K562 (cell line): Measurements from ENCODE around the gene FAM114A2. TPM values are rescaled to one million over a fixed set of nuclear protein-coding genes. Genes with fewer than 3 reads are reported as not detected.
A peak's percentile ranks its signal among the peaks of the same experiment; 100 is the strongest.

ENCODE experiments used
- ATAC-seq: fragments of 200-7000 bp; cut with Tn5 transposase; 3 replicates; pipeline ENCODE4 v1.9.1; 2020; ENCODE audit warnings: moderate library complexity
- BruUV-seq: library from RNA; stranded (reverse); fragments of 400-500 nt; replicated peaks from 2 replicates; lab custom pipeline; 2021; lab: Mats Ljungman, UMichigan
- CTCF ChIA-PET: fragments of 300-600 bp; formaldehyde crosslinking; extraction: SDS; loops from one replicate; lab custom pipeline; 2021; ENCODE audit warnings: low intra/inter-chr PET ratio; lab: Yijun Ruan, JAX
- POLR2A ChIA-PET: fragments of 300-600, 350-650 bp; sonication (Branson Sonifier 250); formaldehyde crosslinking; extraction: SDS; loops from one replicate; lab custom pipeline; 2021; ENCODE audit warnings: antibody characterized with exemption, inconsistent platforms; lab: Yijun Ruan, JAX
- DNase-seq, 4 experiments: peaks; one replicate each; pipeline versions ENCODE4 v3.0.0 to v3.0.0-alpha.2; 2011 to 2018; ENCODE audit warnings: low spot score in 3 of 4, mixed read lengths in 3 of 4; ENCODE audit errors: extremely low read depth in 1 of 4
- FAIRE-seq: peaks from 2 replicates; lab custom pipeline; 2011; peaks lifted over from hg19 to GRCh38; lab: Jason Lieb, UNC
- H2AFZ ChIP-seq: 2 replicates; pipeline ENCODE4 v1.6.0; 2011; ENCODE audit warnings: low read depth, low read length, control low read depth, inconsistent platforms
- H3K27ac ChIP-seq: fragments of 200-600 bp; 3 replicates; pipeline ENCODE4 v1.8.0; 2011; ENCODE audit warnings: low read depth, mild to moderate bottlenecking, control low read depth, inconsistent platforms, low read length, moderate library complexity, mixed read lengths; ENCODE audit errors: extremely low read depth
- H3K27me3 ChIP-seq, 2 experiments: fragments of 300-600 bp in 1 of 2; 2 replicates in 1 of 2; 3 replicates in 1 of 2; pipeline versions ENCODE4 v1.6.0 to v1.8.0; 2011; ENCODE audit warnings: inconsistent platforms in 2 of 2, low read length in 2 of 2, mild to moderate bottlenecking in 1 of 2, mixed read lengths in 1 of 2, moderate library complexity in 1 of 2; ENCODE audit not compliant: control insufficient read depth in 2 of 2, insufficient read depth in 2 of 2
- H3K36me3 ChIP-seq: fragments of 300-600 bp; 3 replicates; pipeline ENCODE4 v1.8.0; 2011; ENCODE audit warnings: mild to moderate bottlenecking, low read length, inconsistent platforms; ENCODE audit not compliant: control insufficient read depth, insufficient read depth
- H3K4me1 ChIP-seq, 2 experiments: fragments of 200-600 bp in 1 of 2; replicated peaks in 1 of 2; 2 replicates in 1 of 2; 3 replicates in 1 of 2; pipeline versions ENCODE4 v1.5.1 to v1.8.0; 2011; ENCODE audit warnings: inconsistent platforms in 2 of 2, low read length in 2 of 2, mild to moderate bottlenecking in 1 of 2, mixed read lengths in 1 of 2, moderate library complexity in 1 of 2; ENCODE audit not compliant: control insufficient read depth in 2 of 2, insufficient read depth in 2 of 2
- H3K4me2 ChIP-seq: 2 replicates; pipeline ENCODE4 v1.6.1; 2011; ENCODE audit warnings: low read length, control low read depth, inconsistent platforms, mixed read lengths; ENCODE audit not compliant: insufficient read depth
- H3K4me3 ChIP-seq: fragments of 200-600 bp; sonication (generic), shearing (Covaris generic); 2 replicates; pipeline ENCODE4 v1.5.1; 2016; ENCODE audit warnings: control low read depth, inconsistent platforms
- H3K79me2 ChIP-seq: fragments of 200-600 bp; 3 replicates; pipeline ENCODE4 v1.8.0; 2011; ENCODE audit warnings: low read length, inconsistent platforms; ENCODE audit not compliant: control insufficient read depth, insufficient read depth
- H3K9ac ChIP-seq, 2 experiments: 2 replicates each; pipeline versions ENCODE4 v1.6.0 to v1.6.1; 2011; ENCODE audit warnings: low read depth in 2 of 2, low read length in 2 of 2, control low read depth in 1 of 2, inconsistent platforms in 1 of 2, mild to moderate bottlenecking in 1 of 2, mixed read lengths in 1 of 2; ENCODE audit not compliant: insufficient read depth in 1 of 2
- H3K9me1 ChIP-seq: one replicate; pipeline ENCODE4 v1.6.0; 2011; ENCODE audit warnings: inconsistent platforms, mild to moderate bottlenecking, low read length, moderate library complexity; ENCODE audit not compliant: control insufficient read depth, insufficient read depth
- H3K9me3 ChIP-seq: replicated peaks from 2 replicates; pipeline ENCODE4 v1.5.1; 2011; ENCODE audit warnings: low read depth, low read length, inconsistent platforms; ENCODE audit not compliant: control insufficient read depth, insufficient read depth
- H4K20me1 ChIP-seq: replicated peaks from 2 replicates; pipeline ENCODE4 v1.6.1; 2011; ENCODE audit warnings: low read length, inconsistent platforms, mixed read lengths; ENCODE audit not compliant: control insufficient read depth, insufficient read depth
- CHD2 ChIP-seq: IDR thresholded peaks from 2 replicates; pipeline ENCODE4 v1.6.1; 2011; ENCODE audit warnings: low read depth, low read length
- ERF ChIP-seq: fragments of 450-650 bp; formaldehyde crosslinking; IDR thresholded peaks from 2 replicates; pipeline ENCODE4 v1.4.0; 2020; ENCODE audit warnings: mild to moderate bottlenecking, mixed read lengths
- HDAC8 ChIP-seq: fragments of 450-650 bp; IDR thresholded peaks from 2 replicates; pipeline ENCODE4 v1.6.1; 2016; ENCODE audit warnings: mild to moderate bottlenecking, missing genetic modification characterization, moderate library complexity, missing compliant biosample characterization
- KAT8 ChIP-seq: fragments of 450-650 bp; IDR thresholded peaks from 2 replicates; pipeline ENCODE4 v1.6.1; 2016; ENCODE audit warnings: low read depth, mild to moderate bottlenecking
- MED1 ChIP-seq: sonication (generic); formaldehyde crosslinking; IDR thresholded peaks from 2 replicates; pipeline ENCODE4 v1.8.1; 2023; ENCODE audit warnings: missing genetic modification reagents, borderline replicate concordance
- NUFIP1 ChIP-seq: fragments of 450-650 bp; IDR thresholded peaks from 2 replicates; pipeline ENCODE4 v1.6.1; 2018; ENCODE audit not compliant: partially characterized antibody
- POLR2B ChIP-seq: fragments of 450-650 bp; IDR thresholded peaks from 2 replicates; pipeline ENCODE4 v1.6.1; 2018; ENCODE audit warnings: low read depth; ENCODE audit not compliant: partially characterized antibody
- TBP ChIP-seq: optimal IDR thresholded peaks from 2 replicates; pipeline ENCODE3; 2011; ENCODE audit warnings: low read depth, low read length, improper control_type of control experiment
- TCF7L2 ChIP-seq: fragments of 150-350 bp; IDR thresholded peaks from 2 replicates; pipeline ENCODE4 v1.6.1; 2016; ENCODE audit warnings: low read depth, mild to moderate bottlenecking, low read length, moderate library complexity
- TFAM ChIP-seq: fragments of 250-450 bp; sonication (Bioruptor Pico); conservative IDR thresholded peaks from 2 replicates; pipeline ENCODE4 v1.5.0; 2021; ENCODE audit warnings: mild to moderate bottlenecking, moderate library complexity
- ZNF197 ChIP-seq: fragments of 200-800 bp; sonication (Bioruptor generic); IDR thresholded peaks from 2 replicates; pipeline ENCODE4 v1.6.1; 2016; ENCODE audit warnings: low read depth, missing genetic modification characterization, missing compliant biosample characterization
- ZNF311 ChIP-seq: fragments of 250-450 bp; sonication (Bioruptor Pico); IDR thresholded peaks from 2 replicates; pipeline ENCODE4 v1.4.0; 2020; ENCODE audit warnings: mild to moderate bottlenecking, moderate library complexity
- ZNF431 ChIP-seq: sonication (generic); formaldehyde crosslinking; IDR thresholded peaks from 2 replicates; pipeline ENCODE4 v1.8.0; 2022; ENCODE audit warnings: mild to moderate bottlenecking, missing genetic modification reagents
- WGBS: fragments of 100-300 bp; shearing (Covaris generic); methylation state at CpG from one replicate; pipeline ENCODE4 v1.1.6; 2016; ENCODE audit warnings: low coverage, mixed read lengths; ENCODE audit not compliant: insufficient coverage; ENCODE audit errors: missing lambda C conversion rate; 5-methylcytosine and 5-hydroxymethylcytosine counted together
- in situ Hi-C: fragments of 300-500 bp; cut with MboI; formaldehyde crosslinking; loops from 4 replicates; pipeline ENCODE4 v1.15.0; 2018; ENCODE audit warnings: inconsistent platforms, mixed read lengths
- intact Hi-C: fragments of 100-400 bp; cut with micrococcal nuclease; formaldehyde crosslinking; loops from 2 replicates; pipeline ENCODE4 v1.14.2; 2022
- polyA plus RNA-seq, 8 experiments: library from polyadenylated mRNA; depleted of rRNA in 4 of 8; stranded (reverse) in 5 of 8; unstranded in 3 of 8; fragments of >200 nt; fragmentation: Nextera tagmentation in 2 of 8; fragmentation: Illumina TruSeq in 1 of 8; extraction: Ambion mirVana in 2 of 8; extraction: Trizol in 1 of 8; gene quantifications; 2 replicates each; pipeline versions ENCODE4 v1.2.1 to v1.2.3, GENCODE V29; 2011 to 2014; ENCODE audit warnings: inconsistent platforms in 1 of 8, missing spikeins in 1 of 8
- total RNA-seq, 7 experiments: library from RNA; depleted of rRNA in 6 of 7; stranded (reverse); fragments of >200 nt in 6 of 7; fragmentation: Illumina TruSeq in 2 of 7; extraction: Trizol in 2 of 7; gene quantifications; 2 replicates each; pipeline versions ENCODE4 v1.2.1 to v1.2.3, GENCODE V29; 2011 to 2021; ENCODE audit warnings: low replicate concordance in 1 of 7
- TF ChIP-seq, protein P1 (sequence below): fragments of 450-650 bp; formaldehyde crosslinking; IDR thresholded peaks from 2 replicates; pipeline ENCODE4 v1.4.0; 2022; ENCODE audit warnings: missing genetic modification characterization
- TF ChIP-seq, protein P2 (sequence below), 2 experiments: fragments of 450-650 bp in 1 of 2; sonication (generic) in 1 of 2; formaldehyde crosslinking in 1 of 2; IDR thresholded peaks in 1 of 2; conservative IDR thresholded peaks in 1 of 2; 2 replicates each; pipeline versions ENCODE4 v1.6.1 to v1.8.1; 2016 to 2023; ENCODE audit warnings: mild to moderate bottlenecking in 2 of 2, moderate library complexity in 2 of 2, inconsistent platforms in 1 of 2, missing genetic modification reagents in 1 of 2
- TF ChIP-seq, protein P3 (sequence below): conservative IDR thresholded peaks from 2 replicates; pipeline ENCODE4 v1.6.1; 2011; ENCODE audit warnings: low read depth, mild to moderate bottlenecking, low read length; ENCODE audit not compliant: control insufficient read depth
- TF ChIP-seq, protein P4 (sequence below): sonication (generic); formaldehyde crosslinking; IDR thresholded peaks from 2 replicates; pipeline ENCODE4 v1.8.1; 2023; ENCODE audit warnings: mild to moderate bottlenecking, missing genetic modification reagents

The FAM114A2 gene
- total and polyA plus RNA-seq, 9 of the 15 experiments (the other 6 are each of a cell fraction or from before 2014, with no cell fraction given): 14.4 to 28.1 (median 21.2) TPM

DNA sequence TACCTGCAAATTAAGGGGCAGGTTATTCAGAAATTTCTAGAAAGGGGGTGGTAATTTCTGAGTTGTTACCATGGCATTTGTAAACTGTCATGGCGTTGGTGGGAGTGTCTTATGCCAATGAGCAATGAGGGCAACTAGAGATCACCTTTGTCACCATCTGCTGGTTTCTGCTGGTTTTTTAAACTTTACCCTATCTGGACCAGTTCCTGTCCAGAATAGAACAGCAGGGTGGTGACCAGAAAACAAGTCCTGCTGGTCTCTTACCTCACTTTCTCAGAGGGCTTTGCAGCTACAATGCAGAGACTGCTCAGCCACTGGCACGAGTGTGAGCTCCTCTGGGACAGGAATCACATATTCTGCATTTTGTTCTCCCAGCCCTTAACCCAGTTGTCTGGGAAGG is 51.4 kb downstream of the FAM114A2 start:
- ATAC-seq (no peak), FAIRE-seq (peak; percentile 6), DNase-seq (no peak)
- H3K27ac ChIP-seq: no peak overlapping the region
- intact Hi-C loops (no loop called here), in situ Hi-C loops (loop anchor here (10.0 kb wide), 1 partner anchor 198 kb away; no protein-coding TSS in a partner anchor)
- peaks cover 0 to 17% of the 10 kb centered on the region in 2 experiments; a peak in 2 of 5 replicates for H3K4me1 ChIP-seq
- POLR2A ChIA-PET: no interaction called here
- H3K4me2 ChIP-seq: no peak overlapping the region
- no peaks in the 10 kb centered on the region for H3K9me1 ChIP-seq
- no peaks in the 10 kb centered on the region for H3K9me3 ChIP-seq
- H3K9ac ChIP-seq: no peak overlapping the region
- H3K27me3 ChIP-seq: no peaks in the 10 kb centered on the region
- TF ChIP-seq, protein P1, sequence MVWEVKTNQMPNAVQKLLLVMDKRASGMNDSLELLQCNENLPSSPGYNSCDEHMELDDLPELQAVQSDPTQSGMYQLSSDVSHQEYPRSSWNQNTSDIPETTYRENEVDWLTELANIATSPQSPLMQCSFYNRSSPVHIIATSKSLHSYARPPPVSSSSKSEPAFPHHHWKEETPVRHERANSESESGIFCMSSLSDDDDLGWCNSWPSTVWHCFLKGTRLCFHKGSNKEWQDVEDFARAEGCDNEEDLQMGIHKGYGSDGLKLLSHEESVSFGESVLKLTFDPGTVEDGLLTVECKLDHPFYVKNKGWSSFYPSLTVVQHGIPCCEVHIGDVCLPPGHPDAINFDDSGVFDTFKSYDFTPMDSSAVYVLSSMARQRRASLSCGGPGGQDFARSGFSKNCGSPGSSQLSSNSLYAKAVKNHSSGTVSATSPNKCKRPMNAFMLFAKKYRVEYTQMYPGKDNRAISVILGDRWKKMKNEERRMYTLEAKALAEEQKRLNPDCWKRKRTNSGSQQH (CRISPR knock-in tag): no peak
- TF ChIP-seq ERF (CRISPR knock-in tag): no peak
- no peak for TF ChIP-seq HDAC8 (tag)
- no peak for TF ChIP-seq TCF7L2
- TF ChIP-seq ZNF311 (CRISPR knock-in tag): no peak
- no peak for TF ChIP-seq NUFIP1
- TF ChIP-seq ZNF431 (CRISPR knock-in tag): no peak
- TF ChIP-seq, protein P2, sequence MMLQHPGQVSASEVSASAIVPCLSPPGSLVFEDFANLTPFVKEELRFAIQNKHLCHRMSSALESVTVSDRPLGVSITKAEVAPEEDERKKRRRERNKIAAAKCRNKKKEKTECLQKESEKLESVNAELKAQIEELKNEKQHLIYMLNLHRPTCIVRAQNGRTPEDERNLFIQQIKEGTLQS (IDR thresholded peaks at IDR 0.05): no peak
- TF ChIP-seq, protein P2 (CRISPR knock-in tag; conservative IDR thresholded peaks at IDR 0.05): no peak
- TF ChIP-seq, protein P3, sequence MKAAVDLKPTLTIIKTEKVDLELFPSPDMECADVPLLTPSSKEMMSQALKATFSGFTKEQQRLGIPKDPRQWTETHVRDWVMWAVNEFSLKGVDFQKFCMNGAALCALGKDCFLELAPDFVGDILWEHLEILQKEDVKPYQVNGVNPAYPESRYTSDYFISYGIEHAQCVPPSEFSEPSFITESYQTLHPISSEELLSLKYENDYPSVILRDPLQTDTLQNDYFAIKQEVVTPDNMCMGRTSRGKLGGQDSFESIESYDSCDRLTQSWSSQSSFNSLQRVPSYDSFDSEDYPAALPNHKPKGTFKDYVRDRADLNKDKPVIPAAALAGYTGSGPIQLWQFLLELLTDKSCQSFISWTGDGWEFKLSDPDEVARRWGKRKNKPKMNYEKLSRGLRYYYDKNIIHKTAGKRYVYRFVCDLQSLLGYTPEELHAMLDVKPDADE: no peak
- TF ChIP-seq POLR2B: no peak
- no peak for TF ChIP-seq TBP
- TF ChIP-seq ZNF197 (CRISPR knock-in tag): no peak
- TF ChIP-seq CHD2: no peak
- TF ChIP-seq MED1 (CRISPR knock-in tag): no peak
- TF ChIP-seq, protein P4, sequence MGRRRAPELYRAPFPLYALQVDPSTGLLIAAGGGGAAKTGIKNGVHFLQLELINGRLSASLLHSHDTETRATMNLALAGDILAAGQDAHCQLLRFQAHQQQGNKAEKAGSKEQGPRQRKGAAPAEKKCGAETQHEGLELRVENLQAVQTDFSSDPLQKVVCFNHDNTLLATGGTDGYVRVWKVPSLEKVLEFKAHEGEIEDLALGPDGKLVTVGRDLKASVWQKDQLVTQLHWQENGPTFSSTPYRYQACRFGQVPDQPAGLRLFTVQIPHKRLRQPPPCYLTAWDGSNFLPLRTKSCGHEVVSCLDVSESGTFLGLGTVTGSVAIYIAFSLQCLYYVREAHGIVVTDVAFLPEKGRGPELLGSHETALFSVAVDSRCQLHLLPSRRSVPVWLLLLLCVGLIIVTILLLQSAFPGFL (CRISPR knock-in tag): no peak
- TF ChIP-seq KAT8: no peak
- no peak for TF ChIP-seq TFAM (CRISPR knock-in tag)
- no peaks in the 10 kb centered on the region for H3K79me2 ChIP-seq
- WGBS: 19% methylated on average over 2 of the region's 2 CpGs
- no peaks in the 10 kb centered on the region for H4K20me1 ChIP-seq
- no peaks in the 10 kb centered on the region for H3K36me3 ChIP-seq
- H3K4me3 ChIP-seq: no peak overlapping the region
- CTCF ChIA-PET: no interaction called here
- H2AFZ ChIP-seq: no peak overlapping the region
- BruUV-seq: no TSS peak
